ENCODE measurements around the gene ANO1. TPM values are rescaled to one million over a fixed set of nuclear protein-coding genes. Genes with fewer than 3 reads are reported as not detected.

ANO1 gene
- total RNA-seq, 2 donors from 2014 or later: 7.3 to 23.1 TPM

GRCh38 chr11:70207531-70208131 lies 129.5 kb downstream of the ANO1 start:
- peaks cover 3 to 4% of the 10 kb centered on the region in 2 donors for H3K36me3 ChIP-seq (replicated peaks in 1 of 2; ENCODE audit: insufficient read depth in 1 of 2, low read depth in 2 of 2)
- WGBS, 2 donors: 79 to 83% methylated on average over 15 of the region's 15 CpGs
- H3K9me3 ChIP-seq: no peaks in the 10 kb centered on the region
- no peak overlapping the region for H3K27ac ChIP-seq
- ATAC-seq: no peak
- no peaks in the 10 kb centered on the region for H3K27me3 ChIP-seq
- no peak for TF ChIP-seq POLR2A (IDR thresholded peaks at IDR 0.05)
- TF ChIP-seq, protein P1, sequence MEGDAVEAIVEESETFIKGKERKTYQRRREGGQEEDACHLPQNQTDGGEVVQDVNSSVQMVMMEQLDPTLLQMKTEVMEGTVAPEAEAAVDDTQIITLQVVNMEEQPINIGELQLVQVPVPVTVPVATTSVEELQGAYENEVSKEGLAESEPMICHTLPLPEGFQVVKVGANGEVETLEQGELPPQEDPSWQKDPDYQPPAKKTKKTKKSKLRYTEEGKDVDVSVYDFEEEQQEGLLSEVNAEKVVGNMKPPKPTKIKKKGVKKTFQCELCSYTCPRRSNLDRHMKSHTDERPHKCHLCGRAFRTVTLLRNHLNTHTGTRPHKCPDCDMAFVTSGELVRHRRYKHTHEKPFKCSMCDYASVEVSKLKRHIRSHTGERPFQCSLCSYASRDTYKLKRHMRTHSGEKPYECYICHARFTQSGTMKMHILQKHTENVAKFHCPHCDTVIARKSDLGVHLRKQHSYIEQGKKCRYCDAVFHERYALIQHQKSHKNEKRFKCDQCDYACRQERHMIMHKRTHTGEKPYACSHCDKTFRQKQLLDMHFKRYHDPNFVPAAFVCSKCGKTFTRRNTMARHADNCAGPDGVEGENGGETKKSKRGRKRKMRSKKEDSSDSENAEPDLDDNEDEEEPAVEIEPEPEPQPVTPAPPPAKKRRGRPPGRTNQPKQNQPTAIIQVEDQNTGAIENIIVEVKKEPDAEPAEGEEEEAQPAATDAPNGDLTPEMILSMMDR (IDR thresholded peaks at IDR 0.05): no peak
- no peak for DNase-seq
- peaks cover 23% of the 10 kb centered on the region for H3K4me1 ChIP-seq
- intact Hi-C loops (cut with DNase I): no loop called here
- no peak overlapping the region for H3K4me3 ChIP-seq

DNA sequence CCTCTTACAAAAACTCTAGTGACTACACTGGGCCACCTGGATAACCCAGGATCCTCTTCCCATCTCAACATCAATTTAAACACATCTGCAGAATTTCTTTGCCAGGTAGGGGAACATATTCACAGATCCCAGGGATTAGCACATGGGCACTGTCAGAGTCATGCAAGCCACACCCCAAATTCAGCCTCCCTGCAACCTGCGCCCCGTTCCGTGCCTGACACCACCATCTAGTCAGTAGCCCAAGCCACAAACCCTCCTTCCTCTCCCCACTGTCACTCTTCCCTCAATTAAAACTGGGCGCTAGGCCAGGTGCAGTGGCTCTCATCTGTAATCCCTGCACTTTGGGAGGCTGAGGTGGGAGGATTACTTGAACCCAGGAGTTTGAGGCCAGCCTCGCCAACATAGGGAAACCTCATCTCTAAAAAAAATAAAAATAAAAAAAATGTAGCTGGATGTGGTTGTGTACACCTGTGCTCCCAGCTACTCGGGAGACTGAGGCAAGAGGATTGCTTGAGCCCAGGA lies 131.3 kb downstream of the ANO1 start:
- Histone ChIP-seq H3K27ac (no peak overlapping the region), H3K9me3 (no peaks in the 10 kb centered on the region), H3K36me3 (replicated peaks in 1 of 2; ENCODE audit: insufficient read depth in 1 of 2, low read depth in 2 of 2) (peaks cover 3 to 4% of the 10 kb centered on the region in 2 donors), H3K4me3 (no peak overlapping the region), H3K4me1 (peaks cover 11% of the 10 kb centered on the region), H3K27me3 (no peaks in the 10 kb centered on the region)
- 90 to 93% methylated on average over 6 of the region's 6 CpGs for WGBS, 2 donors
- ATAC-seq (no peak), DNase-seq (no peak)
- no peak for TF ChIP-seq POLR2A (IDR thresholded peaks at IDR 0.05)
- TF ChIP-seq, protein P1 (IDR thresholded peaks at IDR 0.05): no peak
- intact Hi-C loops (cut with DNase I): no loop called here

DNA sequence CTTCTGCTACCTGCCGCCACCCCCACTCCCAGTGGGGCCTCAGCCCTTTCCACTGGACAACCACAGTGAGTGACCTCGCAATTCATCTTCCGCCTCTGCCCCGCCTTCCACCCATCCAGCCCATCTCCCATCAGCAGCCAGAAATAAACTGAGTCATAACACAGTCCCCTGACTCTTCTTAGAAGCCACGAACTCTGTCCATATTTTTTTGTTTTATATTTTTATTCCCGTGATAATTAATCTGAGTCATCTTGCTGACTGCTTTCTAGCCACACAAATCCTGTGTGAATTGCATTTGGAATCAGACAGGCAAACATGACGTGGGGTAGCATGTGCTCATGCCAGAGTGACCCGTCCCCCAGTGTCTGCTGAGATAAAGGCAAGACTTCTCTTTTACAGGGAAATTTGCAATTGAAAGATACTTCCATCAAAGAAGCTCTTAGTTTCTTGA lies 132.0 kb downstream of the ANO1 start:
- peaks cover 3 to 4% of the 10 kb centered on the region in 2 donors for H3K36me3 ChIP-seq (replicated peaks in 1 of 2; ENCODE audit: insufficient read depth in 1 of 2, low read depth in 2 of 2)
- TF ChIP-seq POLR2A (IDR thresholded peaks at IDR 0.05): no peak
- TF ChIP-seq, protein P1 (IDR thresholded peaks at IDR 0.05): no peak
- H3K27me3 ChIP-seq: no peaks in the 10 kb centered on the region
- WGBS, 2 donors: 83 to 86% methylated on average over 8 of the region's 8 CpGs
- peaks cover 4% of the 10 kb centered on the region for H3K4me1 ChIP-seq
- intact Hi-C loops (cut with DNase I): no loop called here
- H3K4me3 ChIP-seq: no peak overlapping the region
- ATAC-seq: no peak
- no peak for DNase-seq
- H3K9me3 ChIP-seq: no peaks in the 10 kb centered on the region
- H3K27ac ChIP-seq: no peak overlapping the region

DNA sequence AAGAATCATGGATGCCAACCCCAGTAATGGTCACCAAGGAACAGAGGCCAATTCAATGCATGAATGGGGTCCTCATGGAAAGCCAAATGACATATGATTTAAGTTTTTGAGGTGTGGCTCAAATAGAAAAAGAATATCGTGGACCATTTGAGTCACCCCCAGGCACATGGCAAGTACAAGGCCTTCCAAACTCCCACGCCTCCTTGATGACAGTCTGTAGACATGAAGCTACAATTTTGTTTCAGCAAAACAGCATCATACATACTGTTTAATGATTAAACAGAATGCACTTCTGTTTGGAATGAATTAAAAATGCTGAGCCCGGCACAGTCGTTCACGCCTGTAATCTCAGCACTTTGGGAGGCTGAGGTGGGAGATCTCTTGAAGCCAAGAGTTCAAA lies 132.4 kb downstream of the ANO1 start:
- no peak for DNase-seq
- 79 to 81% methylated on average over 5 of the region's 5 CpGs for WGBS, 2 donors
- ATAC-seq: no peak
- TF ChIP-seq POLR2A (IDR thresholded peaks at IDR 0.05): no peak
- TF ChIP-seq, protein P1 (IDR thresholded peaks at IDR 0.05): no peak
- H3K36me3 ChIP-seq (replicated peaks in 1 of 2; ENCODE audit: insufficient read depth in 1 of 2, low read depth in 2 of 2): peaks cover 3 to 4% of the 10 kb centered on the region in 2 donors
- no peaks in the 10 kb centered on the region for H3K9me3 ChIP-seq
- no peaks in the 10 kb centered on the region for H3K4me1 ChIP-seq
- intact Hi-C loops (cut with DNase I): no loop called here
- H3K27me3 ChIP-seq: no peaks in the 10 kb centered on the region
- no peak overlapping the region for H3K27ac ChIP-seq
- H3K4me3 ChIP-seq: no peak overlapping the region
